IMR-90 (cell line): ENCODE measurements around the gene NKAIN2. TPM values are rescaled to one million over a fixed set of nuclear protein-coding genes. Genes with fewer than 3 reads are reported as not detected.

Source experiments
- ATAC-seq: fragments of 200-7000 bp; cut with Tn5 transposase; 2 replicates; pipeline ENCODE4 v1.9.1; 2020; ENCODE audit warnings: low read depth, mild to moderate bottlenecking, moderate library complexity
- BruUV-seq: library from RNA; stranded (reverse); fragments of 400-500 nt; replicated peaks from 2 replicates; lab custom pipeline; 2021; lab: Mats Ljungman, UMichigan
- CTCF ChIA-PET: fragments of 300-600 bp; formaldehyde crosslinking; extraction: SDS; loops from one replicate; lab custom pipeline; 2021; ENCODE audit warnings: antibody characterized with exemption; lab: Yijun Ruan, JAX
- POLR2A ChIA-PET: fragments of 300-600 bp; sonication (Branson Sonifier 250); formaldehyde crosslinking; loops from one replicate; lab custom pipeline; 2022; ENCODE audit warnings: antibody characterized with exemption; ENCODE audit not compliant: unreplicated experiment; lab: Charles Lee
- DNase-seq: peaks from one replicate; pipeline ENCODE4 v3.0.0; 2013
- H2AFZ ChIP-seq: replicated peaks from 2 replicates; pipeline ENCODE3; 2013; ENCODE audit warnings: low read length, mild to moderate bottlenecking; ENCODE audit not compliant: poor library complexity
- H2AK5ac ChIP-seq: 2 replicates; pipeline ENCODE4 v1.6.1; 2013; ENCODE audit warnings: low read depth, low read length, inconsistent platforms
- H2AK9ac ChIP-seq: replicated peaks from 2 replicates; pipeline ENCODE3; 2013; ENCODE audit warnings: mild to moderate bottlenecking, low read depth, low read length, moderate library complexity; ENCODE audit not compliant: poor library complexity
- H2BK120ac ChIP-seq: 2 replicates; pipeline ENCODE4 v1.6.1; 2013; ENCODE audit warnings: low read depth, low read length, inconsistent platforms
- H2BK15ac ChIP-seq: 3 replicates; pipeline ENCODE4 v1.6.1; 2013; ENCODE audit warnings: low read depth, low read length, inconsistent platforms
- H2BK20ac ChIP-seq: 2 replicates; pipeline ENCODE4 v1.6.1; 2013; ENCODE audit warnings: low read depth, mild to moderate bottlenecking, inconsistent platforms, low read length, moderate library complexity
- H2BK5ac ChIP-seq: 2 replicates; pipeline ENCODE4 v1.6.1; 2013; ENCODE audit warnings: mild to moderate bottlenecking, low read depth, low read length, inconsistent platforms; ENCODE audit not compliant: poor library complexity, severe bottlenecking
- H3K14ac ChIP-seq: replicated peaks from 2 replicates; pipeline ENCODE4 v1.6.1; 2013; ENCODE audit warnings: low read depth, low read length, inconsistent platforms
- H3K18ac ChIP-seq: 2 replicates; pipeline ENCODE4 v1.6.1; 2013; ENCODE audit warnings: low read depth, low read length, control low read depth
- H3K23ac ChIP-seq: 2 replicates; pipeline ENCODE4 v1.6.1; 2013; ENCODE audit warnings: low read depth, low read length, inconsistent platforms
- H3K27ac ChIP-seq: 2 replicates; pipeline ENCODE4 v1.5.1; 2013; ENCODE audit warnings: mild to moderate bottlenecking, control low read depth, low read length; ENCODE audit not compliant: insufficient read depth
- H3K27me3 ChIP-seq: 2 replicates; pipeline ENCODE4 v1.6.1; 2013; ENCODE audit warnings: low read length; ENCODE audit not compliant: control insufficient read depth, insufficient read depth
- H3K36me3 ChIP-seq: 2 replicates; pipeline ENCODE4 v1.6.1; 2013; ENCODE audit warnings: low read length, mixed read lengths; ENCODE audit not compliant: control insufficient read depth, insufficient read depth
- H3K4ac ChIP-seq: 2 replicates; pipeline ENCODE4 v1.6.1; 2013; ENCODE audit warnings: low read depth, low read length, inconsistent platforms
- H3K4me1 ChIP-seq: 2 replicates; pipeline ENCODE4 v1.6.1; 2013; ENCODE audit warnings: low read length, mixed read lengths; ENCODE audit not compliant: control insufficient read depth, insufficient read depth
- H3K4me2 ChIP-seq: 2 replicates; pipeline ENCODE4 v1.6.1; 2013; ENCODE audit warnings: low read depth, mild to moderate bottlenecking, control low read depth, low read length, moderate library complexity
- H3K4me3 ChIP-seq: 2 replicates; pipeline ENCODE4 v1.5.1; 2013; ENCODE audit warnings: low read depth, mild to moderate bottlenecking, control low read depth, low read length, moderate library complexity; ENCODE audit not compliant: insufficient read depth
- H3K56ac ChIP-seq: 2 replicates; pipeline ENCODE4 v1.6.1; 2013; ENCODE audit warnings: low read length, inconsistent platforms; ENCODE audit not compliant: insufficient read depth; ENCODE audit errors: extremely low read depth
- H3K79me1 ChIP-seq, 2 experiments: 2 replicates each; pipeline ENCODE4 v1.6.1; 2013; ENCODE audit warnings: low read length in 2 of 2, inconsistent platforms in 1 of 2, low read depth in 1 of 2
- H3K9ac ChIP-seq: 2 replicates; pipeline ENCODE4 v1.6.1; 2013; ENCODE audit warnings: low read depth, low read length, control low read depth
- H3K9me1 ChIP-seq: 2 replicates; pipeline ENCODE4 v1.6.1; 2013; ENCODE audit warnings: low read length, inconsistent platforms; ENCODE audit not compliant: insufficient read depth
- H3K9me3 ChIP-seq: 2 replicates; pipeline ENCODE4 v1.6.1; 2013; ENCODE audit warnings: low read length; ENCODE audit not compliant: control insufficient read depth, insufficient read depth
- H4K20me1 ChIP-seq: 2 replicates; pipeline ENCODE4 v1.6.1; 2013; ENCODE audit warnings: low read length, inconsistent platforms; ENCODE audit not compliant: insufficient read depth
- H4K5ac ChIP-seq: 2 replicates; pipeline ENCODE4 v1.6.1; 2013; ENCODE audit warnings: mild to moderate bottlenecking, low read depth, low read length, control low read depth
- H4K8ac ChIP-seq, 2 experiments: 2 replicates each; pipeline ENCODE4 v1.6.1; 2013; ENCODE audit warnings: low read depth in 2 of 2, low read length in 2 of 2, control low read depth in 1 of 2, inconsistent platforms in 1 of 2
- H4K91ac ChIP-seq: 2 replicates; pipeline ENCODE4 v1.6.1; 2013; ENCODE audit warnings: low read depth, low read length, inconsistent platforms; ENCODE audit not compliant: insufficient read depth
- BHLHE40 ChIP-seq: fragments of 150-350 bp; IDR thresholded peaks from 2 replicates; pipeline ENCODE4 v1.6.1; 2016; ENCODE audit warnings: mild to moderate bottlenecking, low read depth, low read length
- CTCF ChIP-seq: conservative IDR thresholded peaks from 2 replicates; pipeline ENCODE4 v1.5.1; 2012; ENCODE audit warnings: mild to moderate bottlenecking, low read depth, low read length, improper control_type of control experiment
- NFE2L2 ChIP-seq: fragments of 150-350 bp; IDR thresholded peaks from 2 replicates; pipeline ENCODE4 v1.6.1; 2016; ENCODE audit warnings: low read depth, mild to moderate bottlenecking, low read length
- WGBS, 2 experiments: methylation state at CpG; one replicate each; pipeline versions ENCODE4 v1.1.5 to v1.1.7; 2013; ENCODE audit warnings: missing lambda C conversion rate in 2 of 2; ENCODE audit not compliant: insufficient read length in 1 of 2; ENCODE audit errors: extremely low coverage in 2 of 2; 5-methylcytosine and 5-hydroxymethylcytosine counted together
- dilution Hi-C: fragments of 300-500 bp; cut with HindIII; formaldehyde crosslinking; loops from one replicate; pipeline ENCODE4 v1.14.3; 2018; ENCODE audit warnings: low sequenced_read_pairs; ENCODE audit not compliant: unreplicated experiment
- in situ Hi-C: fragments of 300-500 bp; cut with MboI; formaldehyde crosslinking; loops from 3 replicates; pipeline ENCODE4 v1.14.3; 2019; ENCODE audit warnings: low sequenced_read_pairs, inconsistent platforms, mixed read lengths
- intact Hi-C: fragments of 100-400 bp; cut with micrococcal nuclease; formaldehyde crosslinking; loops from 2 replicates; pipeline ENCODE4 v1.10.0; 2022
- polyA plus RNA-seq, 3 experiments: library from polyadenylated mRNA; depleted of rRNA; stranded (reverse); fragments of >200 nt; gene quantifications; 2 replicates each; pipeline ENCODE4 v1.2.3, GENCODE V29; 2012; ENCODE audit warnings: low replicate concordance in 1 of 3
- total RNA-seq: library from RNA; depleted of rRNA; stranded (reverse); fragments of >200 nt; gene quantifications from 2 replicates; pipeline ENCODE4 v1.2.3, GENCODE V29; 2012
- TF ChIP-seq, protein P1 (sequence below): fragments of 150-350 bp; IDR thresholded peaks from 2 replicates; pipeline ENCODE4 v1.6.1; 2016; ENCODE audit warnings: low read depth, mild to moderate bottlenecking, low read length, moderate library complexity, borderline replicate concordance

The NKAIN2 gene
- total and polyA plus RNA-seq, 2 of the 4 experiments (the other 2 are of a cell fraction), result not detected

DNA sequence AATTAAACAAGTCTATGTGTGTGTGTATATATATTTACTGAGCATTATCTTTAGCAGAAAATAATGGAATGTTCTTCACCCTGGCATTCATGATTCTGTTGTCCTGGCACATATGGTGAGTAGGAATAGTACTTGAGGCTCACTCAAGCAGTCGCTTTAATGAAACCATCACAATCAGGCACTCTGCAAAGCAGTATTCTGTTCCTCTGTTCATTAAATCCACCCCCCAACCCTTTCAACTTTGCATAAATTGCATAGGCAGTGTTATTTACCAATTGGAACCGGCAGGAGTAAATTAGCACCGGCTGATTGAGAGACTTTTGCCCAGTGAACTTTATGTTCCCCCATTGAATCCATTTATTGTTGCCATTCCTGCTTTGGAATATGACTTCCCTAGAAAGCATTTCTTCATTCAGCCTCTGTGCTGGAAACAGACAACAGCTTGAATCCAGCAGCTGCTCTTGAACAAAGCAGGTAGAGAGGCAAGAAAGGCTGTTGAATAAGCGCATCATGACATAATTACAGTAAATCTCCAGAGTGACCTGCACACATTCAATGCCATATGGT is 890.6 kb downstream of the NKAIN2 start:
- Histone ChIP-seq H3K4ac (no peak overlapping the region), H3K56ac (no peak overlapping the region), H2AFZ (no peak overlapping the region), H3K14ac (no peak overlapping the region), H2AK5ac (no peak overlapping the region), H2AK9ac (no peak overlapping the region), H2BK15ac (no peak overlapping the region), H3K18ac (no peak overlapping the region), H3K27me3 (no peaks in the 10 kb centered on the region), H4K5ac (no peak overlapping the region), H3K9ac (no peak overlapping the region), H3K79me1 (no peaks in the 10 kb centered on the region), H3K9me1 (no peaks in the 10 kb centered on the region), H3K36me3 (no peaks in the 10 kb centered on the region), H3K27ac (no peak overlapping the region), H3K23ac (no peak overlapping the region), H3K4me3 (no peak overlapping the region), H2BK5ac (no peak overlapping the region), H4K20me1 (no peaks in the 10 kb centered on the region), H2BK120ac (no peak overlapping the region), H3K4me2 (no peak overlapping the region), H4K91ac (no peak overlapping the region), H2BK20ac (no peak overlapping the region), H3K4me1 (no peaks in the 10 kb centered on the region), H3K9me3 (no peaks in the 10 kb centered on the region), H4K8ac (no peak overlapping the region)
- no TSS peak for BruUV-seq
- intact Hi-C loops (no loop called here), in situ Hi-C loops (no loop called here), dilution Hi-C loops (no loop called here)
- ChIA-PET POLR2A (no interaction called here), CTCF (no interaction called here)
- ATAC-seq (no peak), DNase-seq (no peak)
- WGBS, 2 experiments, result no CpG with 5 or more reads among the region's 4 CpGs
- TF ChIP-seq BHLHE40 (no peak), CTCF (no peak), NFE2L2 (no peak)
- TF ChIP-seq, protein P1, sequence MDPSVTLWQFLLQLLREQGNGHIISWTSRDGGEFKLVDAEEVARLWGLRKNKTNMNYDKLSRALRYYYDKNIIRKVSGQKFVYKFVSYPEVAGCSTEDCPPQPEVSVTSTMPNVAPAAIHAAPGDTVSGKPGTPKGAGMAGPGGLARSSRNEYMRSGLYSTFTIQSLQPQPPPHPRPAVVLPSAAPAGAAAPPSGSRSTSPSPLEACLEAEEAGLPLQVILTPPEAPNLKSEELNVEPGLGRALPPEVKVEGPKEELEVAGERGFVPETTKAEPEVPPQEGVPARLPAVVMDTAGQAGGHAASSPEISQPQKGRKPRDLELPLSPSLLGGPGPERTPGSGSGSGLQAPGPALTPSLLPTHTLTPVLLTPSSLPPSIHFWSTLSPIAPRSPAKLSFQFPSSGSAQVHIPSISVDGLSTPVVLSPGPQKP, result no peak
